GM21619 (cell line): ENCODE results near the gene ASB7.

Experiments
- ATAC-seq: cut with Tn5 transposase; IDR thresholded peaks from one replicate; pipeline ENCODE4 v1.9.1; 2021; ENCODE audit not compliant: unreplicated experiment

ASB7 gene

GRCh38 chr15:100684591-100684990, 82.2 kb downstream of the ASB7 start:
- no peak for ATAC-seq

- no peak for ATAC-seq
Observed at GRCh38 chr15:100686021-100686724, 83.8 kb downstream of the ASB7 start.

GRCh38 chr15:100686725-100687473, 84.5 kb downstream of the ASB7 start:
- no peak for ATAC-seq

GRCh38 chr15:100687582-100688141, 85.3 kb downstream of the ASB7 start:
- no peak for ATAC-seq

GRCh38 chr15:100688549-100689120, 86.2 kb downstream of the ASB7 start:
- ATAC-seq, result no peak

- ATAC-seq, result no peak
Observed at GRCh38 chr15:100689131-100689899, 86.9 kb downstream of the ASB7 start.

GRCh38 chr15:100690032-100690794, 87.8 kb downstream of the ASB7 start:
- ATAC-seq, result no peak

GRCh38 chr15:100690795-100691158, 88.4 kb downstream of the ASB7 start:
- ATAC-seq, result no peak

GRCh38 chr15:100691321-100691720, 88.9 kb downstream of the ASB7 start:
- ATAC-seq, result no peak

GRCh38 chr15:100692246-100692645, 89.9 kb downstream of the ASB7 start:
- no peak for ATAC-seq

- ATAC-seq, result no peak
Observed at GRCh38 chr15:100692671-100693070, 90.3 kb downstream of the ASB7 start.

GRCh38 chr15:100693451-100693850, 91.1 kb downstream of the ASB7 start:
- no peak for ATAC-seq

GRCh38 chr15:100694381-100695021, 92.1 kb downstream of the ASB7 start:
- no peak for ATAC-seq

- no peak for ATAC-seq
Observed at GRCh38 chr15:100695048-100695447, 92.7 kb downstream of the ASB7 start.

GRCh38 chr15:100696452-100696851, 94.1 kb downstream of the ASB7 start:
- ATAC-seq, result no peak
